HG02623 (cell line): ENCODE data around the gene TIMP2.
"Not testable (repeated sequence)": the region's sequence is repeated elsewhere in the genome, so short reads cannot be mapped to it uniquely, and the experiment has no call there.

ENCODE experiments used
- ATAC-seq: cut with Tn5 transposase; IDR thresholded peaks from one replicate; pipeline ENCODE4 v1.9.1; 2021; ENCODE audit warnings: moderate library complexity; ENCODE audit not compliant: unreplicated experiment

The TIMP2 gene

DNA sequence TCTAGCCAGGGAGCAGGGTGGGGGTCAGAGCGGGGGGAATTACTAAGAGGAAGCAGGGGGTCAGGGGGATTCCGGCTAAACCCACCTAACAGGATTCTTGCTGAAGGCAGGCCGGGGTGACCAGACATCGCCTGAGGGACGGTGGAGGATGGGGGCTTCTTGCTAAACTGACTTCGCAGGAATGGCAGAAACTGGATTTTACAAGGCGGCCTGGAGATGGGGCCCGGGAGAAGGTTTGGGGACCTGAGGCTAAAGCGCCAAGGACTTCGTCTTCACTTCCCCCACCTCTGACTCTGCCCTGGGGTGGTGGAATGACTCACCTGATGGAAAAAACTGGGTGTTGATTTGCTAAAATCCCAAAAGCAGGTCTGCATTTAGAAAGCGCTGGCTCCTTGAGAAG, 31.1 kb upstream of the TIMP2 start:
- ATAC-seq, result no peak

DNA sequence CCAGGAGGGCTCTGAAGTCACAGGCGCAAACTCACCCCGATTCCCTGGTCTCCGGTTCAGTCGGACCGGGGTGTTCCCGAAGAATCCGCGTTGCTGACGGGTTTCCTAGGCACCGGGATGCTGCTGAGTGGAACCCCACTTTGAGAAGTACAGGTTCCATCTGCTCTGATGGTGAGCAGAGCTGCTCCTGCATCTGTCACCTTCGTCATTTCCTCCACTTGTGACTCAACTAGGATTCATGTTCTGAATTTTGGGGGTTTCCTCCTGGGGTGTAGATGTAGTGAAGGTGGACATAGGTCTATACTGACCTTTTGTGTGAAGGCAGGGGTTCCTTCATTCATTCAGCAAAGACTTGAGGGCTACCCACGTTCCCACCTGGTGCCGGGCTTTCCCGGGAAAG, 29.5 kb upstream of the TIMP2 start:
- ATAC-seq, result no peak

DNA sequence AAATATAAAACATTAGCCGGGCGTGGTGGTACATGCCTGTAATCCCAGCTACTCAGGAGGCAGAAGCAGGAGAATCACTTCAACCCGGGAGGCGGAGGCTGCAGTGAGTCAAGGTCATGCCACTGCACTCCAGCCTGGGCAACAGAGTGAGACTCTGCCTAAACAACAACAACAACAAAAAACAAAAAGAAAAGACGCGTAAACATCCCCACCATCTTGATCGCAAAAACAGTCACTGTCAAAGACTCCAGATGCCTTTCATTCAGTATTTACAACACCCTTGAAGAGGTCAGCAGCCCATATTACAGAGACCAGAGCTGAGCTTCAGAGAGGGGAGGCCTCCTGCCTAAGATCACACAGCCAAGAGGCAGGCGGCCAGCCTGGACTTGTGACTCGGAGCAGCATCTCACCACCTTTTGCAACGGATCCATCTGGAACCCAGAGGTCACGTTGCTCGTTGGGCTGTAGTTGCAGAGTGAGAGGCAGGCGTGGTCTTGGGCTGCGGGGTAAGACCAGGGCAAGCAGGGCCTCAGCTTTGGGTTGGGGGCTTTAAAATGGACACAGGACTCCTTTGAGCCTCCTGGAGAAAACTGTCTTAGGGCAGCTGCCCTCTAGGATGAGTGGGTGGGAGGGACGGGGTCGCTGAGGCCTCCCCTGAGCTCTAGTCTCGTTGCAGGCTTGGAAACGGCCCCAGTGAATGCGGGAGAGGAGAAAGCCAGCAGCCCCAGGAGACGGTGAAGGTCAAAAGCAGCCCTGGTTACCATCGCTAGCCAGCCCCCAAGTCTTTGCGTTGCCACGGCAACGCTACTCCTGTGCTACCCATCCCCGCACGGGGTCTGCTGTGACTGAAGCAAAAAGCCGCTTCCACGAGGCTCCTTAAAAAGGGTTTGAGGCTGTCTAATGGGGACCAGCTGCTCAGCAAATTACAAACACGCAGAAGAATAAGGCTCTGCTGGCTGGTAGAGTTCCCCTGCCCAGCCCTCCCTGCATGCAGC, 28.5 kb upstream of the TIMP2 start:
- ATAC-seq, result no peak

- no peak for ATAC-seq
These were observed 27.5 kb upstream of the TIMP2 start for GRCh38 chr17:78952706-78953105.

- ATAC-seq, result no peak
These were observed 26.9 kb upstream of the TIMP2 start for GRCh38 chr17:78951967-78952551.

- no peak for ATAC-seq
These were observed 25.7 kb upstream of the TIMP2 start for GRCh38 chr17:78950870-78951269.

- no peak for ATAC-seq
These were observed 22.3 kb upstream of the TIMP2 start for GRCh38 chr17:78947235-78948149.

DNA sequence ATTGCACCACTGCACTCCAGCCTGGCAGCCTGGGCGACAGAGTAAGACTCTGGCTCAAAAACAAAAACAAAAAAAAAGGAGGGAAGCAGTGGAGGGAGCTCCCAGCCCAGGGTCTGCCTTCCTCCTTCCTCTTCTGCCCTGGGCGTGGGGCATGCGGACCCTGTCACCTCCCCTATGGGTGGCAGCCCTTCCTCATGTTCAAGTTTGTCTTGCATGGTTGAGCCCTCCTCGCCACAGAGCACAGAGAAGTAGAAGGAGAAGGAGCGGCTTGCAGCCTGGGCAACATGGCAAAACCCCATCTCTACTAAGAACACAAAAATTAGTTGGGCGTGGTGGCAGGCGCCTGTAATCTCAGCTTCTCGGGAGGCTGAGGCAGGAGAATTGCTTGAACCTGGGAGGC, 21.4 kb upstream of the TIMP2 start:
- ATAC-seq, result no peak

DNA sequence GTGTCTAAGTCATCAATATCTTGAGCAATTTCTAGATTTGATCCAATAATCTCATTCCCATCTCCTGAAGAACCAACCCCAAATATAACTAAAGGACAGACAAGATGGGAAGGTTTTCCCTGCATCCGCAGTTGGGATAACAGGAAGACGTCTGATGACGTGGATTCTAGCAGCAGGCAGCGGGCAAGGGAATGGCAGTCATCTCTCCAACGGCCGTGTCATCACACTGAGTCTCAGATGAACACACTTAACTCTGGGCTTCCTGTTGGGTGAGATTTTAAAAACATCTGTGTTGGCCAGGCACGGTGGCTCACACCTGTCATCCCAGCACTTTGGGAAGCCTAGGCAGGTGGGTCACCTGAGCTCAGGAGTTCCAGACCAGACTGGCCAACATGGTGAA, 20.9 kb upstream of the TIMP2 start:
- ATAC-seq, result no peak

- ATAC-seq, result not testable (repeated sequence)
These were observed 20.3 kb upstream of the TIMP2 start for GRCh38 chr17:78945455-78945854.

DNA sequence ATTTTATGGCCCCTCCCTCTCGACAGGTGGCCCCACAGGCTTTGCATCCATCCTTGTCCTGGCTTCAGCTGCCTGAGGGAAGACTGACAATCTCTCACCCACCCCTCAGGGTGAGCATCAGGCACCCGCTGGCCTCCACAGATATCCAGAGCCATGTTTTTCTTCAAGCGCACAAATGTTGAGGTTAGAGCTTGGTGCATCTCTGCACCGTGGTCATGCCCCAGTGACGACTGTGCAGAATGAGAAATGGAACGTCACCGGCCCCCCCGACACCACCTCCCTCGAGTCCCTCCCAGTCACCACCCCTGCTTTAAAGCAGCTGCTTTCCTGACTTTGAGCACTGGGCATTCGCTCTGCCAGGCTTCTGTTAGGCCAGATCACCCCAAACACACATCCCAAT, 19.8 kb upstream of the TIMP2 start:
- no peak for ATAC-seq

DNA sequence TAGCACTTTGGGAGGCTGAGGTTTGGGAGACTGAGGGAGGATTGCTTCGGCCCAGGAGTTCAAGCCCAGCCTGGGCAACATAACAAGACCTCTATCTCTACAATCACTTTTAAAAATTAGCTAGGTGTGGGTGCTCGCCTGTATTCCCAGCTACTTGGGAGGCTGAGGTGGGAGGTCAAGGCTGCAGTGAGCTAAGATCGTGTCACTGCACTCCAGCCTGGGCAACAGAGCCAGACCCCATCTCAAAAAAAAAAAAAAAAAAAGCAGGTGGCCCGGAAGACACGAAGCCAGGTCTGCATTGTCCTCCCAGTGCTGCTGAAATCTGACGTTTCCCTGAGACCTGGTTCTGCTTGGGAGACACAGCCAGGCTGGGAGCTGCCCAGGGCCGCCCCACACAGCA, 18.8 kb upstream of the TIMP2 start:
- no peak for ATAC-seq

DNA sequence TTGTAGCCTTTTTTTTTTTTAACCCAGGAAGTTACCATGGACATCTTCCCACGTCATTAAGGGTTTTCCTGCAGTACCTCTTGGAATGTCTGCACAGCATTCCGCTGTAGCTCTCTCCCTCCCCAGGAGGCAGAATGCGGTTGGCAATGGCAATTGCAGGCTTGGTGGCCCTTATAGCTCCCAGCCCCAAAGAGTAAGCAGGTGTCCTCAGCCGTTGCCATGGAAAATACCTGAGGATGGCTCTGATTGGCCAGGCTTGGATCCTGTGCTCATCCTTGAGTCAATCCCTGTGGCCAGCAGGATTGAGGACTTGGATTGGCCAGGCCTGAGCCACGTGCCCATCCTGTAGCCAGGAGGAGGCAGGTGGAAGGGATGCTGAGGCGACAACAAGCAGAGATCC, 15.5 kb upstream of the TIMP2 start:
- no peak for ATAC-seq

DNA sequence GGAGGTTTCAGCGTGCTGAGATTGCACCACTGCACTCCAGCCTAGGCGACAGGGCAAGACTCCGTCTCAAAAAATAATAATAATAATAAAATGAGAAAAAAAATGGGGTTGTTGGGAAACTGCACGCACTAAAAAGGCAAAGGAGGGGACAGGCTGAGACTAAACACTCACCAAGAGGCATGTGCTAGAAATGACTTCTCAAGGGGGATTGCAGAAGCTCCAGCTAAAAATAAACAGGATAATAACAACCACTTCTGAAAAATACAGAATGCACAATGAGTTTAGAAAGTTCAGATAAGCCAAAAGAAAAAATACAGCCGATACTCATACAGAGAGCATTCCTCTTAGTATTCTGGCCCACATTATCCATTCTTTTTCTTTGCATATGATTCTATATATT, 15.1 kb upstream of the TIMP2 start:
- ATAC-seq, result no peak

- ATAC-seq, result no peak
These were observed 14.4 kb upstream of the TIMP2 start for GRCh38 chr17:78939615-78940014.

- ATAC-seq, result no peak
These were observed 12.4 kb upstream of the TIMP2 start for GRCh38 chr17:78937561-78937960.

- no peak for ATAC-seq
These were observed 10.5 kb upstream of the TIMP2 start for GRCh38 chr17:78935419-78936323.

DNA sequence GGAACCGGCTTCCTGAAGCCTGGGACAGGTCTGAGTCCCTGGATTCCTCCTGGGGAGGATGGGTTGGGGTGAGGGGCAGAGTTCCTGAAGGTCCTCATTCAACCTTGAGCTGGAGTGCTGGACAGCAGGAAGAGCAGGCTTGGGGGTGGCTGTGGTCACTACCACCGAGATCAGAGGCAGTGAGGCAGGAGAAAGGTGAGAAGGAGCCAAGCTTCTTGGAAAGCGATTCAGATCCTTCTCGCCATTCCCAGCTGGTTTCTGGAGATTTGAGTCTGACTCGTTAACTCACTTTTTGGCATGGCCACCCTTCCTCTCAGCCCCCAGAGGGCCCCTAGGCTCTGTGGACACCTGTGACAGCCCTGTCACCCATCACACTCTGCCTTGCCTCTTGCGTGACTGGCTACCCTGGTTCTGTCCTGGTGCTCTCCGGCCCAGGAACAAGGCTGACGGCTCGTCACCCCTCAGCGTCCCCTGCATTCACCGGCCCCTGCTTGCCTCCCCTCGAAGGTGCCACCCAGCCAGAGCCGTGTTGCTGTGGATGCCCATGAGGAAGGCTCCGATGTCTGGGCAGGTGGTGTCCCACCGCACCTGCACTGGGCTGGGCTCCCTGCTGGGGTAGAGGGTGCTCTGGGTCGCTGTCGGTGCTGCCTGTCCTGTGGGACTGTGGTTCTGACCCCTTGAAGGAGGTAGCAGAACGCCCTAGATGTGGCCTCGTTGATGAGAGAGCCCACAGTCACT, 9.7 kb upstream of the TIMP2 start:
- no peak for ATAC-seq

DNA sequence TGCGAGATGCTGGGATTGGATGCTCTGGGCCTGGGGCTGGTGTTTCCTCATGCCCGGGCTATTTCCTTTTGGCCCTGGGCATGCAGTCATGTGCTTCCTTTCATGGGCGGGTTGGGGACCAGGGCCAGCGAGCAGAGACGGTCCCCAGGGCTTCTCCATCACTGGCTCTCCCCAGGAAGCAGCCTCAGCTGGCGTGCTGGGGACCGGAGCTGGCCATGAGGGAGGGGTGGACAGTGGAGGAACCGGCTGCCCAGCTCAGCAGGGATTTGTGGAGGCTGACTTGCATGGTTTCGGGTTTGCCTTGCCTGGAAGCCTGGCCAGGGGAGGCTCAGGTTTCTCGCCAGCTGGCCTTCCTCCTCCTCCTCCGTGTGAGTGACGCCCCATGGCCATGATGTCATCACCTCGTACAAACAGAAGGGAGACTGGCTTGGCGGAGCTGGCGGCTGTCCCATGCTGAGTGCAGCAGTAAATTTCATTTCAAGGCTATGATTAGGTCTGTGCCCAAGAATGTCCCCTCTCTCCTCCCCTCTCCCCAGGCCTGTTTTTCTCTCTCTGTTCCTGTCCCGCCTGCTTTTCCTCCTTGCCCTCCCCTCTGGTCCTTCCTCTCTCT, 8.9 kb upstream of the TIMP2 start:
- ATAC-seq, result no peak
